GM18951 (cell line): Measurements from ENCODE around the gene ANAPC5.

Experiments used
- POLR2A ChIP-seq: IDR thresholded peaks from 4 replicates; pipeline ENCODE4 v1.6.1; 2011; ENCODE audit warnings: mild to moderate bottlenecking; ENCODE audit not compliant: insufficient read length, insufficient read depth; ENCODE audit errors: extremely low read depth
- in situ Hi-C: fragments of 300-500 bp; cut with MboI; formaldehyde crosslinking; loops from one replicate; pipeline ENCODE4 v1.12.0; 2022; ENCODE audit warnings: low sequenced_read_pairs, mixed read lengths, inconsistent platforms; ENCODE audit not compliant: unreplicated experiment

The ANAPC5 gene

GRCh38 chr12:121346747-121347146, 5.5 kb downstream of the ANAPC5 start:
- TF ChIP-seq POLR2A: no peak
- in situ Hi-C loops: loop anchor here (10.0 kb wide), 1 partner anchor 88 kb away; no protein-coding TSS in a partner anchor

DNA sequence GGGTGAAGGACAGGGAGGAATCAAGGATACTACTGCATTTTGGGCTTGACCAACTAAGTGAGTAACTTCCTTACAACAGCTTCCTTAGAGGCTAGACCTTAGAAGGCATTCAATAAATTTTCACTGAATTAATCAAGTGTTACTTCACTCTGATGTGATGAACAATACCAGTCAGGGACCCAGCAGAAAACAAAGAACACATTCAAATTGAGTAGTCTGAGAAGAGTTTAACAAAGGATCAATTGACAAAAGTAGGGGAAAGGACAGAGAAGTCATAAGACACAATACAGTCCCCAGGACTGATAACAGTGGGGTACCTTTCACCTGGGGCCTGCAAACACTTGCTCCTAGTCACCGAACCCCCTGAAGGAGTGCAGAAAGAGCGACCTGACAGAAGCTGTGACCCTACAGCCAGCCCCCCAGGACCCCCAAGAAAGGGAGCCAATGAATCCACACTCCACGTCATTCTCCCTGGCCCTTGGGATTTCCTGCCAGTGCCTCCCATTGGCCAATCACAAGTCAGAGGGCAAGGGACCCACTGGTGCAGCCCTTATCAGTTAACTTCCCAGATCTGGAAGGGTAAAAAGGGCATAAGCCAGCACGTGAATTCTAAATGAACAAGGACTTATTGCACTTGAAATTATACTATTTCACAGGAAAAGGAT, 6.9 kb downstream of the ANAPC5 start:
- in situ Hi-C loops: loop anchor here (10.0 kb wide), 1 partner anchor 90 kb away; no protein-coding TSS in a partner anchor
- TF ChIP-seq POLR2A: no peak

DNA sequence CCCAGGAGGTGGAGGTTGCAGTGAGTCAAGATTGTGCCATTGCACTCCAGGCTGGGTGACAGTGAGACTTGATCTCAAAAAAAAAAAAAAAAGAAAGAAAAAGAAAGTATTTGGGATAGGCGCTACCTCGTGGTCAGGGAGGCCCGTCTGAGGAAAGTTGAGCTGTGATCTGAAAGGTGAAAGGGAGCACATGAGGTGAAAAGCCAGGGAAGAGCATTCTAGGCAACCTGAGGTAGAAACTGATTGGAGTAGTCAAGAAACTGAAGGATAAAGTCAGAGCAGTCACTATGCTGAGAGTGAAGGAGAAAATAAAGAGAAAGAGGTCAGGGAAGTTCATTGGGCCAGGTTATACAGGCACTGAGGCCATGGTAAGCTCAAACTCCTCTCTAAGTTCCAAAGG, 7.7 kb downstream of the ANAPC5 start:
- TF ChIP-seq POLR2A: no peak
- in situ Hi-C loops: loop anchor here (10.0 kb wide), 1 partner anchor 90 kb away; no protein-coding TSS in a partner anchor

DNA sequence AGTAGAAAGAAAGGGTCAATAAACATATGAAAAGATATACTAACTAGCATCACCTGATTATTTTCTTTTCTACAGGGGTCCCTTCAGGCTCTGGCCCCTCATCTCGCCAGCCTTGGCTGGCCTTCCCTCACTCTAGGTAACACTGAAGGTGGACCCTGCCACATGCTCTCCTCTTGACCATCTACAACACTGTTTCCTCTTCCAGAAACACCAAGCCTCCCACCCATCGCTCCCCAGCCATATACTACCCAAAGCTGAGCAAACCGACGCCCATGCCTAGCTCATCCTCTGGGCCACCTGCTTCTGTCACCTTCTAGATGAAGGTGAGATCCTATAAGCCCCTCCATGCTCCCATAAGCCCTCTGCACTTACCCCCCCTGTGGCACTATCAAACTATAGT, 14.8 kb downstream of the ANAPC5 start:
- in situ Hi-C loops: no loop called here
- no peak for TF ChIP-seq POLR2A

- TF ChIP-seq POLR2A: no peak
- in situ Hi-C loops: no loop called here
These were observed 17.5 kb downstream of the ANAPC5 start for GRCh38 chr12:121334513-121335343.

DNA sequence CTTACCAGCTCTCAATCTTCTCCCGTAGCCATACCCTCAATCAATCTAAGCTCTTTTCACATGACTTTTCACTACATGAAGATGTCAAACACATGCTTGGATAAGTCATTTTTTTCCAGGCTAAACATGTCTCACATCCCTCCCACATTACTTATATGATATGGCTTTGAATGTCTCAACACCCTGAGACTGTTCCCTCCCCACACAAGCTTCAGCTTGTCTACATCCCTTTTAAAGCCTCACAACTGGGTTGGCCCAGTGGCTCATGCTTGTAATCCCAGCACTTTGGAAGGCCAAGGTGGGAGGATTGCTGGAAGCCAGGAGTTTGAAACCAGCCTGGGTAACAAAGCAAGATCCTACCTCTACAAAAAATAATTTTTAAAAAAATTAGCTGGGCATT, 18.5 kb downstream of the ANAPC5 start:
- in situ Hi-C loops: no loop called here
- TF ChIP-seq POLR2A: no peak

GRCh38 chr12:121331248-121331647, 21.0 kb downstream of the ANAPC5 start:
- in situ Hi-C loops: no loop called here

GRCh38 chr12:121330692-121331091, 21.5 kb downstream of the ANAPC5 start:
- no peak for TF ChIP-seq POLR2A
- in situ Hi-C loops: no loop called here

More at GRCh38 chr12:121331248-121331647, 21.0 kb downstream of the ANAPC5 start:
- TF ChIP-seq POLR2A: no peak

- no peak for TF ChIP-seq POLR2A
- in situ Hi-C loops: no loop called here
These were observed 22.0 kb downstream of the ANAPC5 start for GRCh38 chr12:121330195-121330594.

DNA sequence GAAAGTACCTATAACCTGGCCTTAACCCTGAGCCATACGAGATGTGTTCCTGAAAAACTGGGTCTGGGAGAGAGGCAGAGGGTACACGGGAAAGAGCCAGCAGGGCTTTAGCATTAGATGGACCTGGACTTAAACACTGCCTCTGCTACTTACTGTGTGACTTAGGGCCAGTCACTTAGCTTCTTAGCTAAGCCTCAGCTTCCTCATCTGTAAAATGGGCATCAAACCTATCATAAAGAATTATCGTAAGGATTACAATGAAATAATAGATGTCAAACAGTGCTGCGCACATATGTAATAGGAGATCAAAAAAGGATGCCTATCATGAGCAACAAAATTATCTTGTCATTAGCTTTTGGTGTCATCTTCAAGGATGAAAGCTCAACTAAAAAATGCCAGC, 23.6 kb downstream of the ANAPC5 start:
- no peak for TF ChIP-seq POLR2A
- in situ Hi-C loops: no loop called here

GRCh38 chr12:121326996-121327674, 25.1 kb downstream of the ANAPC5 start:
- in situ Hi-C loops: no loop called here
- no peak for TF ChIP-seq POLR2A

GRCh38 chr12:121325922-121326396, 26.3 kb downstream of the ANAPC5 start:
- in situ Hi-C loops: no loop called here
- TF ChIP-seq POLR2A: no peak

GRCh38 chr12:121323908-121324307, 28.3 kb downstream of the ANAPC5 start:
- in situ Hi-C loops: no loop called here
- no peak for TF ChIP-seq POLR2A
